MG63 (cell line): ENCODE data around the gene CLSTN2. TPM values are rescaled to one million over a fixed set of nuclear protein-coding genes. Genes with fewer than 3 reads are reported as not detected.

Source experiments
- DNase-seq: peaks from one replicate; pipeline ENCODE4 v3.0.0-alpha.2; 2020
- H3K27me3 ChIP-seq: fragments of 250-450 bp; sonication (Bioruptor Pico); 2 replicates; pipeline ENCODE4 v1.5.1; 2020; ENCODE audit warnings: mild to moderate bottlenecking, moderate library complexity
- H3K36me3 ChIP-seq: fragments of 250-450 bp; sonication (Bioruptor Pico); 2 replicates; pipeline ENCODE4 v1.5.1; 2020; ENCODE audit warnings: mild to moderate bottlenecking, moderate library complexity
- H3K4me3 ChIP-seq: fragments of 250-450 bp; sonication (Bioruptor Pico); 2 replicates; pipeline ENCODE4 v1.5.1; 2020; ENCODE audit warnings: mild to moderate bottlenecking, moderate library complexity
- H3K9me3 ChIP-seq: fragments of 250-450 bp; sonication (Bioruptor Pico); 2 replicates; pipeline ENCODE4 v1.5.1; 2020; ENCODE audit warnings: mild to moderate bottlenecking, moderate library complexity
- total RNA-seq: library from RNA; depleted of rRNA; stranded (reverse); fragments of >200 nt; shearing (Covaris generic); gene quantifications from 2 replicates; pipeline ENCODE4 v1.2.3, GENCODE V29; 2014; ENCODE audit warnings: low replicate concordance

The CLSTN2 gene
- total RNA-seq, 1 experiment from 2014 or later, result 1.7 TPM

GRCh38 chr3:140265302-140265701 is 330.3 kb downstream of the CLSTN2 start:
- H3K9me3 ChIP-seq, result no peaks in the 10 kb centered on the region
- DNase-seq, result no peak

DNA sequence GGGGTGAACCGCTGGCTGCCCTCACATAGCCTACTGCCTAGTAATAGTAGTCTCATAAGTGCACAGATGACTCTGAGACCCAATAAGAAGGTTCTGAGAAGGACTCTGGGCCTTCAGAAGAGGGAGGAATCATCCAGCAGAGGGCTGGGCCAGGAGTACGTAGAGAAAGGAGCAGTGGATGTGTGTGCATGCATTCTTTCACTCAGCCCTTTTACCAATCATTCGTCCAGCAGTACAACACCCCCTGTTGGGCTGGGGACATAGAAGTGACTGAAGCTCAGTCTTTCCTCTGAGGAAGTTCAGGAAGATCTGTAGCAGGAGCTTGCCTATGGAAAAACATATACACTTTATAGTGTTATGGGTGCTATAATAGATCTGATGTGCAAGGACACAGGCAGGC is 333.1 kb downstream of the CLSTN2 start:
- no peaks in the 10 kb centered on the region for H3K36me3 ChIP-seq
- no peaks in the 10 kb centered on the region for H3K9me3 ChIP-seq
- DNase-seq, result no peak
- H3K27me3 ChIP-seq, result no peaks in the 10 kb centered on the region
- H3K4me3 ChIP-seq, result no peak overlapping the region

More at GRCh38 chr3:140265302-140265701, 330.3 kb downstream of the CLSTN2 start:
- no peaks in the 10 kb centered on the region for H3K27me3 ChIP-seq
- no peak overlapping the region for H3K4me3 ChIP-seq
- no peaks in the 10 kb centered on the region for H3K36me3 ChIP-seq

DNA sequence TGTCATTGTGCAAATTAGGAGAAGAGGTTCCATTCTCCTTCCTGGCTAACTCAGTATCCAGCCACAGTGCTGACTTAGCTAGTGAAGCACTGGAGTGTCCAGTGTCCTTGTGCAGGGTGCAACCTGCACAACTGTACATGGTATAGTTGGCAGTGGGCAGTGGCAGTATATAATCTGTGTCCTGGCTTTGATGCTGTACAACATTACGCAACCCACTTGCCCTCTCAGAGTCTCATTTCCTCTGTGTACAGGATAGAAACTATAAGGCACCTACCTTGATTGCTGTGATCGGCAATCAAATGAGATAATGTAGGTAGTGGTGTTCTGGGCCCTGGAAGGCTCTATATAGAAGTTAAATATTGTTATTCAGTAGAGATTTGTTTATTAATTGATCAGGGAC is 333.6 kb downstream of the CLSTN2 start:
- Histone ChIP-seq H3K4me3 (no peak overlapping the region), H3K36me3 (no peaks in the 10 kb centered on the region), H3K27me3 (no peaks in the 10 kb centered on the region), H3K9me3 (no peaks in the 10 kb centered on the region)
- no peak for DNase-seq

GRCh38 chr3:140270329-140270728 is 335.3 kb downstream of the CLSTN2 start:
- no peak for DNase-seq
- Histone ChIP-seq H3K4me3 (no peak overlapping the region), H3K9me3 (no peaks in the 10 kb centered on the region), H3K36me3 (no peaks in the 10 kb centered on the region), H3K27me3 (no peaks in the 10 kb centered on the region)

DNA sequence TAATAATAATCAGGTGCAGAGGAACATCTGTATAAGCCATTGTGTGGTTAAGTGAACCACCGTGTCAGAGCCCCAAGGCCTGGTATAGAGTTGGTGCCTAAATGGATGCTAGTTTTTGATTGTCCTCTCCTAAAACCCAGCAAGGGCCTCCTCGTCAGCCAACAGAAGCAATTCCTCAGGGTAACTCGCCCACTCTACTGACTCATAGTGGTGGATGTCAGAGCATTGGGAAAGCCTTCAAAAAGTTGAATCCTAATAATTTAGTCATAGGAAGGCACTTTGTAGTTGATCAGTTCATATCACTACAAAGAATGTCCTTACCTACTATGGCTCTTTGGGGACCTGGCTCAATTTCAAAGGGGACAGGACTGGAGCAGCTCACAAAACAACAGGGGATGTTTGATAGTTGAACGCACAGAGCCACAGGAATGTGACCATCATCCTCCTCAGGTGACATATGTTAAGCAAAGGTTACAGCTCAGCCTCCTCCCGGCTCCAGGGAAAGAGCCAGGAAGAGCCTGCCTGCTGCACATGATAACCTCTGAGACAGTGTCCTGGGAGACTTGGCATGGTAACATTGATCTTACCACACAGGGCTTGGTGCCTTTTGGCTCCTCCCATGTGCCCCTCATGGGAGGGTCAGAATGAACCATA is 338.7 kb downstream of the CLSTN2 start:
- Histone ChIP-seq H3K4me3 (no peak overlapping the region), H3K27me3 (no peaks in the 10 kb centered on the region), H3K36me3 (no peaks in the 10 kb centered on the region), H3K9me3 (no peaks in the 10 kb centered on the region)
- peak; percentile 45 for DNase-seq

DNA sequence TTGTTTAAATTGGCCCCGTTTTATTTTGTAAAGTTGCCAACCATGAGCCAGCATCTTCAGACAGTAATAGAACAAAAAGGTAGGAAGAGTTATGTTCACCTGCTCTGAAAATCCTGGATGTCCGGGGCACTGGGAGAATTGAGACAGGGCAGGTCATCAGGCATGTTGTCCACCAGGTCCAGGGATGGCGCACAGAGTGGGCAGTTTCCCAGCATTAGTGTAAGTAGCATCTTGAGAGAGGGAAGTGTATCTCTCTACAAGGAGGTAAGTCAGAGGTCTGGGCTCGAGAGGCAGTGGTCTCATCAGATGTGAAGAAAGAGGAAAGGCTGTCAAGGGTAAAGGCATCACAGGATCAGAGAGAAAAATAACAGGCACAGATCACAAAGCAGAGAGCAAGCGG is 339.4 kb downstream of the CLSTN2 start:
- Histone ChIP-seq H3K36me3 (no peaks in the 10 kb centered on the region), H3K9me3 (no peaks in the 10 kb centered on the region), H3K4me3 (no peak overlapping the region), H3K27me3 (no peaks in the 10 kb centered on the region)
- DNase-seq, result no peak

- Histone ChIP-seq H3K27me3 (no peaks in the 10 kb centered on the region), H3K9me3 (no peaks in the 10 kb centered on the region), H3K4me3 (no peak overlapping the region), H3K36me3 (no peaks in the 10 kb centered on the region)
- peak; percentile 22 for DNase-seq
Measured at GRCh38 chr3:140276703-140277102, 341.7 kb downstream of the CLSTN2 start.

- Histone ChIP-seq H3K9me3 (no peaks in the 10 kb centered on the region), H3K4me3 (no peak overlapping the region), H3K27me3 (no peaks in the 10 kb centered on the region; the same call in 1 of the 2 replicates), H3K36me3 (no peaks in the 10 kb centered on the region)
- DNase-seq, result no peak
Measured at GRCh38 chr3:140277886-140278285, 342.9 kb downstream of the CLSTN2 start.

- no peaks in the 10 kb centered on the region for H3K9me3 ChIP-seq
- no peak for DNase-seq
- H3K27me3 ChIP-seq, result no peaks in the 10 kb centered on the region; the same call in 1 of the 2 replicates
- no peaks in the 10 kb centered on the region for H3K36me3 ChIP-seq
- no peak overlapping the region for H3K4me3 ChIP-seq
Measured at GRCh38 chr3:140284372-140284771, 349.4 kb downstream of the CLSTN2 start.

GRCh38 chr3:140285380-140285779 is 350.4 kb downstream of the CLSTN2 start:
- H3K4me3 ChIP-seq, result no peak overlapping the region
- no peak for DNase-seq
- H3K27me3 ChIP-seq, result no peaks in the 10 kb centered on the region; the same call in 1 of the 2 replicates
- no peaks in the 10 kb centered on the region for H3K36me3 ChIP-seq
- no peaks in the 10 kb centered on the region for H3K9me3 ChIP-seq

DNA sequence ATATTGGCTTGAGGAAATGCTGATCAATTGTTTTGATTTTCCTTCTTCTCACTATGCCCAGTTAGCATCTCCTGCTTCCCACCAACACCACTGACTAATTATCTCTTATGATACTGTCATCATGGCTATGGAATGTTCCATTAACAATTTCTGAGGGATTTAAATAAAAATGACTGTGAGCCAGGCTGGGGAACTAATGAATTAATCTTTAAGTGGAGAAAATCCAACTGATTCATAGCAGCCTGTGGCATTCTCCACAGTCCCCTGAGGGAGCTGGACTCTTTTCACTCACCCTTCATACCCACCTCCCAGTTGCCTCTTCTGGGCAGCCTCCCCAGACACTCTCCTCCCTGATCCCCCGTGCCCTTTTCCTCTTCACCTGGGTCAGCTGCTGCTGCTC is 353.6 kb downstream of the CLSTN2 start:
- Histone ChIP-seq H3K36me3 (no peaks in the 10 kb centered on the region), H3K4me3 (no peak overlapping the region), H3K9me3 (no peaks in the 10 kb centered on the region), H3K27me3 (no peaks in the 10 kb centered on the region)
- peak; percentile 23 for DNase-seq

- no peaks in the 10 kb centered on the region for H3K36me3 ChIP-seq
- no peaks in the 10 kb centered on the region for H3K27me3 ChIP-seq
- peak; percentile 53 for DNase-seq
- H3K9me3 ChIP-seq, result no peaks in the 10 kb centered on the region
- H3K4me3 ChIP-seq, result no peak overlapping the region
Measured at GRCh38 chr3:140290105-140290504, 355.1 kb downstream of the CLSTN2 start.

GRCh38 chr3:140292170-140292569 is 357.2 kb downstream of the CLSTN2 start:
- H3K36me3 ChIP-seq, result no peaks in the 10 kb centered on the region
- no peak overlapping the region for H3K4me3 ChIP-seq
- DNase-seq, result peak; percentile 75
- H3K9me3 ChIP-seq, result no peaks in the 10 kb centered on the region
- no peaks in the 10 kb centered on the region for H3K27me3 ChIP-seq

GRCh38 chr3:140292684-140293083 is 357.7 kb downstream of the CLSTN2 start:
- Histone ChIP-seq H3K4me3 (no peak overlapping the region), H3K9me3 (no peaks in the 10 kb centered on the region), H3K27me3 (no peaks in the 10 kb centered on the region), H3K36me3 (no peaks in the 10 kb centered on the region)
- DNase-seq, result peak; percentile 94

DNA sequence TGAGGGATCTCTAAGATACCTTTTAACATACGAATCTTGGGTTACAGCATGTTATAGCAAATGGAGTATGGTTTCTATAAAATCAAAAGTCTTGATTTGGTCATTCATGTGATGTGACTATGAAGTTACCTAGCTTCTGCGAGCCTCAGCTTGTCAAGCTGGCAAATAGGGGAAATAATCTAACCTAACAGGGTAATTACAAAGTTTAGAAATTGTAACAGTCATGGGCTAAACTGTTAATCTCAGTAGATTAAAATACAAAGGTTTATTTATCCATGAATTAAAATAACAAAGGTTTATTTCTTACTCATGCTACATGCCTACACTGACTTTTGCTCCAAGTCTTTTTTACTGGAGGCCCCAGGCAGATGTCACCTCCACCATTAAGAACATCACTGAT is 359.1 kb downstream of the CLSTN2 start:
- Histone ChIP-seq H3K9me3 (no peaks in the 10 kb centered on the region), H3K36me3 (no peaks in the 10 kb centered on the region), H3K4me3 (no peak overlapping the region), H3K27me3 (no peaks in the 10 kb centered on the region)
- no peak for DNase-seq

- Histone ChIP-seq H3K4me3 (no peak overlapping the region), H3K27me3 (no peaks in the 10 kb centered on the region), H3K9me3 (no peaks in the 10 kb centered on the region), H3K36me3 (no peaks in the 10 kb centered on the region)
- peak; percentile 30 for DNase-seq
Measured at GRCh38 chr3:140296796-140297352, 361.9 kb downstream of the CLSTN2 start.

DNA sequence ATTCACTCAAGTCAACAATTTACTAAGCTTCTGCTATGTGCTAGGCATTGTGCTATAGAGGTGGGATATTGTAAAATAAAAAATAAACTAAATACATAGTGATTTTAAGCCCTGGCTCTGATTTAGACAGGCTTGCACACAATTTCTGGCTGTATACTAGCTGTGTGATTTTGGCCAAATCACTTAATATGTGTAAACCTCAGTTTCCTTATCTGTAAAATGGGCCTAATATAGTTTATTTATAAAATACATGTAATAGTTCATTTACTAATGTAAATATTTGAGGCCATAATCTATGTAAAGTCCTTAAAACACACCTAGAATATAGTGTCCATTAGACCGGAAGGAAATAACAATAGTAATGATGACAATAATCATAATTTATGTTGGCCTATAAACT is 363.1 kb downstream of the CLSTN2 start:
- Histone ChIP-seq H3K4me3 (no peak overlapping the region), H3K9me3 (no peaks in the 10 kb centered on the region), H3K27me3 (no peaks in the 10 kb centered on the region), H3K36me3 (no peaks in the 10 kb centered on the region)
- no peak for DNase-seq

- Histone ChIP-seq H3K27me3 (no peaks in the 10 kb centered on the region), H3K9me3 (no peaks in the 10 kb centered on the region), H3K4me3 (no peak overlapping the region), H3K36me3 (no peaks in the 10 kb centered on the region)
- DNase-seq, result no peak
Measured at GRCh38 chr3:140298569-140299070, 363.6 kb downstream of the CLSTN2 start.
